Measurements from ENCODE around the gene RPEL1.
"Not testable (repeated sequence)": the region's sequence is repeated elsewhere in the genome, so short reads cannot be mapped to it uniquely, and the experiment has no call there.

RPEL1 gene

DNA sequence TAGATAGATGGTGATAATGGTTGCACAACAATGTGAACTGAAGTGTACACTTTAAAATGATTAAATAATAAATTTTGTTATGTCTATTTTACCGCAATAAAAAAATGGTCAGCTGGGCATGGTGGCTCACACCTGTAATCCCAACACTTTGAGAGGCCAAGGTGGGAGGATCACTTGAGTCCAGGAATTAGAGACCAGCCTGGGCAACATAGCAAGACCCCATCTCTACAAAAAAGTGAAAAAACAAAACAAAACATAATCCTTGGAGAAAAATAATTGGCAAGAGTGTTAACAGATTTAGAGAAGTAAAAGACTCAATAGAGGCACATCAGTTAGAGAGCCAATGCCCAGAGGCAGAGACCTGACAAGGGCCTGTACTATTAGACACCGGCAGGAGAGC is 9.9 kb upstream of the RPEL1 start:
- DNase-seq, result no peak

DNA sequence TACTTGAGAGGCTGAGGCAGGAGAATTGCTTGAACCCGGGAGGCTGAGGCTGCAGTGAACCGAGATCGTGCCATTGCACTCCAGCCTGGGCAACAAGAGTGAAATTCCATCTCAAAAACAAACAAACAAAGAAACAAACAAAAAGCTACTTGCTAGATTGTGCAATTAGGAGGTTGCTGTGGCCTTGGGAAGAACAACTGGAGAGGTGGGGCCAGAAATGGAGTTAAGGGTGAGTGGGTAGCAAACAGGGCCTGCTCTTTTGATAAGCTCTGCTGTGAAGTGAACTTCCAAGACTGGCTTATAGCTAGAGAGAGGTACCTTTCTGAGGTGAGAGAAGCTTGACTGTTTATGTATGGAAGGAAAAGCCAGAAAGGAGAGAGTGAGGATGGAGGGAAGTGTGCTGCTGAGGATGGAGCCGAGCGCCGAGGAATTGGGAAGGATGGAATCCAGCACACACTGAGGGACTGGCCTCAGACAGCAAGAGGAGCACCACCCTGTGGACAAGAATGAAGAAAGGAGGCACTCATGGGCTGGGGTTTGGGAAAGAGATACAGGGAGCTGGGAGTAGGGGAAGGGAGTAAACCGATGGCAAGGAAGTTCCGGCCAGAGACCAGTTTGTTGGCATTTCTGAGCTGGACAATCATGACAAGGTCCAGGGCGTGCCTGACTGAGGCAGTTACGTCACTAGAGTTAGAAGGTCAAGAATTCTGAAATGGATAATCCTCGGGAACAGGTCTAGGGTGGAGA is 7.0 kb upstream of the RPEL1 start:
- DNase-seq, result no peak

DNA sequence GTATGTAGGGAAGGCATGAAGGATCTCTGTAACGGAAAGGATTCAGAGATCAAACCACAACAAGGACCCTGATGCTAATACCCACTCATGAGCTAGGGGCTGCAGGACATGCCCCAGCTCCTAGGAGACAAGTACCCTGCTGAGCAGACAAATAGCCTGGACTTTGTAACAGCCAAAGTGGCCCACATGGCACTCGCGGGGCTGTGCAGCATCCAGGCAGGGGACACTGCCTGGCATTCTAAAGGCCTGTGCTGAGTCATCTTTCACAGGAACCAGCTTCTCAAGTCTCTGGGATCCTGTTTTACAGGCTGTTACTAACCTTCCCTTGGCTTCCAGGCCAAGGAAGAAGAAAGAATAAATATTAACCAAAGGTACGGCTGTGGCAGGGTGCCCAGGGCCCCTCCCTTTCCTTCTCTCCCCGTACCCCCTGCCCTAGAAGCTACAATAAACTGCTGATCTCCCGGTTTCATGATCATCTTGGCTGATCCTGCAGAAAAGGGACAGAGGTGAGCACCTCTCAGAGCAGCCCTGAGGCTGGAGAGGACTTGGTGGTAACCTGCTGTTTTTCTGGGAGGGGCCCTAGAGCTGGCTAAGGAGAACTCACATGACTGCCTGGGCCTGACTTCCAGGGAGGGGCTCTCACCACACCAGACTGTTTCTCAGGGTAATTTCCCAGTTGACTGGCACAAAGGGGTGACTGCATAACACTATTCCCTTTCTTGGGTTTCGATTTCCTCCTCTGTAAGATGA is 4.2 kb upstream of the RPEL1 start:
- peak; percentile 9 to 65 for DNase-seq

- peak; percentile 70 to 71 for DNase-seq
Observed at GRCh38 chr10:103244666-103245271, 918 bp upstream of the RPEL1 start.

- no peak for DNase-seq
Observed at GRCh38 chr10:103246324-103246723, 637 bp downstream of the RPEL1 start.

GRCh38 chr10:103254113-103254512 is 8.4 kb downstream of the RPEL1 start:
- no peak for DNase-seq

GRCh38 chr10:103254538-103255325 is 9.0 kb downstream of the RPEL1 start:
- DNase-seq, result no peak

- no peak for DNase-seq
Observed at GRCh38 chr10:103256613-103257012, 10.9 kb downstream of the RPEL1 start.

- no peak for DNase-seq
Observed at GRCh38 chr10:103257812-103258211, 12.1 kb downstream of the RPEL1 start.

DNA sequence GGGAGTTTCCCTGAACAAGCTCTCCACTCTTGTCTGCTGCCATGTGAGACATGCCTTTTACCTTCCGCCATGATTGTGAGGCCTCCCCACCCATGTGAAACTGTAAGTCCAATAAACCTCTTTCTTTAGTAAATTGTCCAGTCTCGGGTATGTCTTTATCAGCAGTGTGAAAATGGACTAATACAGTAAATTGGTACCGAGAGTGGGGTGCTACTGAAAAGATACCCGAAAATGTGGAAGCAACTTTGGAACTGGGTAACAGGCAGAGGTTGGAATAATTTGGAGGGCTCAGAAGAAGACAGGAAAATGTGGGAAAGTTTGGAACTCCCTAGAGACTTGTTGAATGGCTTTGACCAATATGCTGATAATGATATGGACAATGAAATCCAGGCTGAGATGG is 13.2 kb downstream of the RPEL1 start:
- DNase-seq, result not testable (repeated sequence)

GRCh38 chr10:103259989-103260388 is 14.3 kb downstream of the RPEL1 start:
- DNase-seq, result no peak

DNA sequence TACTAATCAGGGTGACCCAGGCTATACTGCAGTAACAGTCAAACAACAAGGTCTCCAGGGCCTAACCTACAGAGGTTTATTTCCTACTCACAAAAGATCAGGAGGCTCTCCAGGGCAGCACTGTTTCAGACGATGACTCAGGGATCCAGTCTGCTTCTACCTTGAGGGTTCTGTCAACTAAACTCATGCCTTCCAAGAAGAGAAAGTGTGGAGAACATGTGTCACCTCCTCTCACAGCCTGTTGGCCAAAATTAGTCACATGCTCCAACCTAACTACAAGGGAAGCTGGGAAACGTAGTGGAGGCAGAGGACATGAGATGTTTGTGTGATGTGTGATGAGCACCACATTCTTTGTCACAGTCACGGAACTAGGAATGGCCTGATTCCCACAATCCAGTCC is 16.5 kb downstream of the RPEL1 start:
- no peak for DNase-seq

DNA sequence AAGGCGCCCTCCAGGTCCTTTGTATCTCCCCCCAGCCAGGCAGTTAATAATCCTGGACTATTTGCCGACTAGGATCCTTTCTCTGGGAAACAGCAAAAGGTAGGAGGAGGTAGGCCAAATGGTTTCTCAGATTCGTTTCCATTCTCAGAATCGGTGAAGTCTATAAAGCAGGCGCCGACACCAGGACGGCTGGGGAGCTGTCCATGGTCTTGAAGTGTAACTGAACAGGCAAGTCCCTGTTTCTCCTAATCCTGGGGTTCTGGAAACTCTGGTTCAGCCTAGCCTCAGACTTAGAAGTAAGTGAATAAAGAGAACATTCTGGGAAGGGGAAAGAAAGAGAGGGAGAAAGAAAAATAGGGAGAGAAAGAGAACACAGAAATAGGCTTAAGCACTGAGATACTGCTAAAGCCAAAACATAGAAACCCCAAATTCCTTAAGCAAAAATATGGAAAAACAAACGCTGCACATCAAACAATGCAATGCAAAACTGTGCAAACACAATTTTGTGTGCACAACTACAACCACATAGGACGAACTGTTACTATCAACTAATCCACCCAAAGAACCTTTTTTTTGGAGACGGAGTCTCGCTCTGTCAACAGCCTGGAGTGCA is 20.1 kb downstream of the RPEL1 start:
- peak in 1 of 2 donors; percentile 19 for DNase-seq

- DNase-seq, result no peak
Observed at GRCh38 chr10:103273041-103273441, 27.4 kb downstream of the RPEL1 start.

GRCh38 chr10:103276251-103276895 is 30.7 kb downstream of the RPEL1 start:
- no peak for DNase-seq

GRCh38 chr10:103276896-103277712 is 31.4 kb downstream of the RPEL1 start, which contains the start of gene INA:
TSS of gene INA (plus strand) at chr10:103277138. CDS start at chr10:103277212, 74 bp downstream.
- DNase-seq, result no peak

- DNase-seq, result no peak
Observed at GRCh38 chr10:103277713-103278536, 32.2 kb downstream of the RPEL1 start.

GRCh38 chr10:103278537-103278823 is 32.8 kb downstream of the RPEL1 start:
- no peak for DNase-seq

DNA sequence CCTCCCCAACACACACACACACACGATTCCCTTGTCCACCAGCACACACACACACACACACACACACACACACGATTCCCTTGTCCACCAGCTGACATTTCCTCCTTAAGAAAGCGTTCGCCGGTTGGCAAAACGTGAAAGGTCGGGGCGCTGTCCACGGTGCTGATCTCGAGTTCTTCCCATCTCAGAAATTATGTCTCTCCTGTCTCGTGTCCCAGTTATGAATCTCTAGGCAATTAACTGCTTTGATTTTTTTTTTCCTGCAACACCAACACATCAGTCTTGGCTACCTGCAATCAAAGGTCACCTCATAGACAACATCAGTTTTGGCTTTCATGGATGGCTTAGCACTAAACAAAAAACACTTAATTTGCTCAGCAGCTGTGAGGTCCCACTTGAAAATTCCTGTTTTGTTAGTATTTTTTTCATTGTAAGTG is 33.2 kb downstream of the RPEL1 start:
- peak in 1 of 2 donors; percentile 21 for DNase-seq

DNA sequence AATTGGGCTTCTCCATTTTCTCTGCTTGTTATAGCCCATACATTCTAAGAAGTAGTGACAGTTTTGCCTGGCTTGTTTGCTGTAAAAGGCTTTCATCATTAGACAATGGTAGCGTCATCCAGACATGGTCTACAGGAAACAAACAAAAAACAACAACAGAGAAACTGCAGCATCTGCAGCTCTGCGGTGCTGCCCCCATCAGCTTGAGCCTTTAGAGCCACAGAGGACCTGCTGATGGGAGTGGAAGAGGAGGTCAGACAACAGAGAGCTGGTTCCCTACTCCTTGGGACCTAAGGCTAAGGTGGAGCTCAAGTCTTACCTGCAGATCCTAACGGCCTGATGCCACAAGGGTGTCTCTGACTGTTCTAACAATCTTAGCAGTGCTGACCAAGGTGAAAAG is 34.3 kb downstream of the RPEL1 start:
- DNase-seq, result no peak

All from CD4-positive, alpha-beta T cell treated with Interleukin-4 for 1 hour (primary cell).